ENCODE data around the gene HNRNPH1.

Gene HNRNPH1

GRCh38 chr5:179615203-179615602 is 8.3 kb downstream of the HNRNPH1 start:
- H3K27ac Mint-ChIP-seq: no peak overlapping the region
- peaks cover 77% of the 10 kb centered on the region for H3K36me3 Mint-ChIP-seq
- no peaks in the 10 kb centered on the region for H3K27me3 Mint-ChIP-seq
- H3K9me3 Mint-ChIP-seq: no peaks in the 10 kb centered on the region
- CTCF ChIA-PET: no interaction called here
- DNase-seq: peak; percentile 3
- peaks cover 72% of the 10 kb centered on the region for H3K4me1 Mint-ChIP-seq
- H3K4me3 Mint-ChIP-seq: no peak overlapping the region

- CTCF ChIA-PET: interaction anchor here (2.1 kb wide), 1 partner anchor 8 kb away, joined by 5 read pairs; no protein-coding TSS in a partner anchor
- Mint-ChIP-seq H3K36me3 (peaks cover 77% of the 10 kb centered on the region), H3K4me1 (peaks cover 76% of the 10 kb centered on the region), H3K4me3 (no peak overlapping the region), H3K27ac (no peak overlapping the region), H3K9me3 (no peaks in the 10 kb centered on the region), H3K27me3 (no peaks in the 10 kb centered on the region)
- no peak for DNase-seq
Observed at GRCh38 chr5:179614745-179615144, 8.7 kb downstream of the HNRNPH1 start.

GRCh38 chr5:179613460-179614071 is 9.9 kb downstream of the HNRNPH1 start:
- Mint-ChIP-seq H3K36me3 (peaks cover 77% of the 10 kb centered on the region), H3K4me1 (peaks cover 80% of the 10 kb centered on the region), H3K4me3 (no peak overlapping the region), H3K27me3 (no peaks in the 10 kb centered on the region), H3K27ac (peak overlapping the region; percentile 67), H3K9me3 (no peaks in the 10 kb centered on the region)
- no peak for DNase-seq
- CTCF ChIA-PET: interaction anchor here (2.1 kb wide), 1 partner anchor 9 kb away, joined by 5 read pairs; no protein-coding TSS in a partner anchor

- peaks cover 79% of the 10 kb centered on the region for H3K36me3 Mint-ChIP-seq
- no peaks in the 10 kb centered on the region for H3K27me3 Mint-ChIP-seq
- no peaks in the 10 kb centered on the region for H3K9me3 Mint-ChIP-seq
- peak overlapping the region; percentile 67 for H3K27ac Mint-ChIP-seq
- no peak for DNase-seq
- peaks cover 81% of the 10 kb centered on the region for H3K4me1 Mint-ChIP-seq
- CTCF ChIA-PET: interaction anchor here (2.1 kb wide), 1 partner anchor 10 kb away, joined by 5 read pairs; no protein-coding TSS in a partner anchor
- no peak overlapping the region for H3K4me3 Mint-ChIP-seq
Observed at GRCh38 chr5:179612577-179613459, 10.7 kb downstream of the HNRNPH1 start.

- CTCF ChIA-PET: no interaction called here
- no peak overlapping the region for H3K4me3 Mint-ChIP-seq
Observed at GRCh38 chr5:179610903-179611265, 12.6 kb downstream of the HNRNPH1 start.

GRCh38 chr5:179610109-179610902 is 13.2 kb downstream of the HNRNPH1 start:
- DNase-seq: no peak
- H3K4me3 Mint-ChIP-seq: no peak overlapping the region
- H3K9me3 Mint-ChIP-seq: no peaks in the 10 kb centered on the region
- H3K4me1 Mint-ChIP-seq: peaks cover 73% of the 10 kb centered on the region
- CTCF ChIA-PET: no interaction called here
- H3K27ac Mint-ChIP-seq: peak overlapping the region; percentile 90
- H3K36me3 Mint-ChIP-seq: peaks cover 71% of the 10 kb centered on the region
- no peaks in the 10 kb centered on the region for H3K27me3 Mint-ChIP-seq

More at GRCh38 chr5:179610903-179611265, 12.6 kb downstream of the HNRNPH1 start:
- no peak for DNase-seq
- Mint-ChIP-seq H3K27ac (peak overlapping the region; percentile 83), H3K36me3 (peaks cover 70% of the 10 kb centered on the region), H3K27me3 (no peaks in the 10 kb centered on the region), H3K9me3 (no peaks in the 10 kb centered on the region), H3K4me1 (peaks cover 78% of the 10 kb centered on the region)

- H3K27me3 Mint-ChIP-seq: no peaks in the 10 kb centered on the region
- peak overlapping the region; percentile 90 for H3K27ac Mint-ChIP-seq
- H3K36me3 Mint-ChIP-seq: peaks cover 70% of the 10 kb centered on the region
- H3K4me1 Mint-ChIP-seq: peaks cover 73% of the 10 kb centered on the region
- no peaks in the 10 kb centered on the region for H3K9me3 Mint-ChIP-seq
- CTCF ChIA-PET: interaction anchor here (1.8 kb wide), 1 partner anchor 10 kb away, joined by 5 read pairs; no protein-coding TSS in a partner anchor
- DNase-seq: no peak
- no peak overlapping the region for H3K4me3 Mint-ChIP-seq
Observed at GRCh38 chr5:179609834-179610108, 13.7 kb downstream of the HNRNPH1 start.

GRCh38 chr5:179608131-179608581 is 15.3 kb downstream of the HNRNPH1 start:
- CTCF ChIA-PET: interaction anchor here (0.8 to 1.8 kb wide), 3 partner anchors 9 to 12 kb away, joined by 3 to 5 read pairs (median 3); no protein-coding TSS in a partner anchor
- Mint-ChIP-seq H3K9me3 (no peaks in the 10 kb centered on the region), H3K27me3 (no peaks in the 10 kb centered on the region), H3K36me3 (peaks cover 65% of the 10 kb centered on the region), H3K27ac (peak overlapping the region; percentile 90), H3K4me3 (no peak overlapping the region), H3K4me1 (peaks cover 63% of the 10 kb centered on the region)
- peak; percentile 87 for DNase-seq

- H3K27me3 Mint-ChIP-seq: no peaks in the 10 kb centered on the region
- H3K36me3 Mint-ChIP-seq: peaks cover 62% of the 10 kb centered on the region
- DNase-seq: no peak
- peak overlapping the region; percentile 7 for H3K4me3 Mint-ChIP-seq
- H3K9me3 Mint-ChIP-seq: no peaks in the 10 kb centered on the region
- peak overlapping the region; percentile 90 for H3K27ac Mint-ChIP-seq
- CTCF ChIA-PET: interaction anchor here (0.8 to 1.4 kb wide), 2 partner anchors 10 to 11 kb away, joined by 3 read pairs; no protein-coding TSS in a partner anchor
- H3K4me1 Mint-ChIP-seq: peaks cover 57% of the 10 kb centered on the region
Observed at GRCh38 chr5:179607160-179607931, 16.1 kb downstream of the HNRNPH1 start.

- Mint-ChIP-seq H3K36me3 (peaks cover 65% of the 10 kb centered on the region), H3K4me1 (peaks cover 54% of the 10 kb centered on the region), H3K9me3 (no peaks in the 10 kb centered on the region), H3K27me3 (no peaks in the 10 kb centered on the region), H3K4me3 (no peak overlapping the region), H3K27ac (peak overlapping the region; percentile 71)
- CTCF ChIA-PET: no interaction called here
- no peak for DNase-seq
Observed at GRCh38 chr5:179606910-179607159, 16.6 kb downstream of the HNRNPH1 start.

GRCh38 chr5:179606071-179606909 is 17.2 kb downstream of the HNRNPH1 start:
- Mint-ChIP-seq H3K4me1 (peaks cover 50% of the 10 kb centered on the region), H3K27ac (peak overlapping the region; percentile 3), H3K36me3 (peaks cover 62% of the 10 kb centered on the region), H3K4me3 (no peak overlapping the region), H3K9me3 (no peaks in the 10 kb centered on the region), H3K27me3 (no peaks in the 10 kb centered on the region)
- DNase-seq: no peak
- CTCF ChIA-PET: no interaction called here

- Mint-ChIP-seq H3K4me3 (no peak overlapping the region), H3K4me1 (peaks cover 40% of the 10 kb centered on the region), H3K36me3 (peaks cover 58% of the 10 kb centered on the region), H3K27me3 (no peaks in the 10 kb centered on the region), H3K27ac (no peak overlapping the region), H3K9me3 (no peaks in the 10 kb centered on the region)
- CTCF ChIA-PET: no interaction called here
- DNase-seq: no peak
Observed at GRCh38 chr5:179605026-179605833, 18.2 kb downstream of the HNRNPH1 start.

Data from activated naive CD4-positive, alpha-beta T cell treated with anti-CD3 and anti-CD28 coated beads, Interleukin-2, amount 10 ng/mL, durations not matched to agents 7 days and 5 days (primary cell).